Measurements from ENCODE around the gene TOMM40L.

TOMM40L gene

DNA sequence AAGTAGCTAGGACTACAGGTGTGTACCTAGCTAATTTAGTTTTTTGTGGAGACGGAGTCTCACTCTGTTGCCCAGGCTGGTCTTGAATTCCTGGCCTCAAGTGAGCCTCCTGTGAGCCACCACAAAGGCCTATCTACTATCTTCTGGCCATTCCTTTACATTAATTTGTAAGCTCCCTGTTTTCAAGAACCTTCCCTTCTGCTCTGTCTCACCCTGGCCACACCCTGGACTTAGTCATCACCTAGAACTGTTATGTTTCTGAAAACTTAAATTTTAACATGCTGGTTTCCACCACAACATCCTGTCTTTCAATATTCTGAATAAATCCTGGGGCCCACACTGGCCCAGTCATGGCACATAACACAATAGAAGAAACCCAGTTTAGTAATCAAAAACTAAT is 43.6 kb upstream of the TOMM40L start:
- Histone ChIP-seq H3K27me3 (ENCODE audit: insufficient read depth, insufficient read length) (no peaks in the 10 kb centered on the region), H3K4me1 (ENCODE audit: insufficient read depth, insufficient read length) (no peaks in the 10 kb centered on the region), H3K4me3 (ENCODE audit: insufficient read length, low read depth) (no peak overlapping the region), H3K9me3 (ENCODE audit: insufficient read depth, low read length) (no peaks in the 10 kb centered on the region), H3K36me3 (ENCODE audit: insufficient read depth, insufficient read length, low read length) (no peaks in the 10 kb centered on the region), H3K9ac (ENCODE audit: insufficient read length, low read depth) (no peak overlapping the region)
- no peak for TF ChIP-seq ZNF274 (IDR thresholded peaks at IDR 0.05; ENCODE audit: low read depth, low read length)
- no peak for DNase-seq (ENCODE audit: low read depth, low spot score)

DNA sequence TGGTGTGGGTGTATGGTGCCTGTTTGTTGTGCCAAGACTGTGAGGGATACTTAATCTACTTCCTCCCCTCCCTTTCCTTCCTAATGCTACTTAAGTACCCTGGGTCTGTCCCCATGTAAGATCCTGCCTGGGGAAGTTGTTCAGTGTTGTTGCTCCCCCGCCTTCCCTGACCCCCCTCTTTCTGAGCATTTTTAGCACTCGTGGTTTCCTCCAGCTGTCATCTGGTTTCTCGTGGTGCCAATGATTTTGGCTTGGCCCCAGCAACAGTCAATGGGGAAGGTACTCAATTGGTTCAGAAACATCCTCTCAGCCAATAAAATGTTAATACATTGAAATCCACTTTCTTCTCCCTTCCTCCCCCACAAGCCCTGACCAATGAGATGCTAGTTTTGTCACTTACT is 40.6 kb upstream of the TOMM40L start:
- no peaks in the 10 kb centered on the region for H3K4me1 ChIP-seq (ENCODE audit: insufficient read depth, insufficient read length)
- DNase-seq (ENCODE audit: low read depth, low spot score) = no peak
- TF ChIP-seq ZNF274 (IDR thresholded peaks at IDR 0.05; ENCODE audit: low read depth, low read length) = no peak
- no peak for TF ChIP-seq YY1 (IDR thresholded peaks at IDR 0.05; ENCODE audit: insufficient read depth, insufficient read length)
- TF ChIP-seq SUZ12 (IDR thresholded peaks at IDR 0.05; ENCODE audit: extremely low read depth, insufficient read depth, insufficient read length) = no peak
- no peak overlapping the region for H3K4me3 ChIP-seq (ENCODE audit: insufficient read length, low read depth)
- H3K9ac ChIP-seq (ENCODE audit: insufficient read length, low read depth) = no peak overlapping the region
- no peaks in the 10 kb centered on the region for H3K27me3 ChIP-seq (ENCODE audit: insufficient read depth, insufficient read length)
- H3K36me3 ChIP-seq (ENCODE audit: insufficient read depth, insufficient read length, low read length) = peaks cover 4% of the 10 kb centered on the region
- H3K9me3 ChIP-seq (ENCODE audit: insufficient read depth, low read length) = no peaks in the 10 kb centered on the region

DNA sequence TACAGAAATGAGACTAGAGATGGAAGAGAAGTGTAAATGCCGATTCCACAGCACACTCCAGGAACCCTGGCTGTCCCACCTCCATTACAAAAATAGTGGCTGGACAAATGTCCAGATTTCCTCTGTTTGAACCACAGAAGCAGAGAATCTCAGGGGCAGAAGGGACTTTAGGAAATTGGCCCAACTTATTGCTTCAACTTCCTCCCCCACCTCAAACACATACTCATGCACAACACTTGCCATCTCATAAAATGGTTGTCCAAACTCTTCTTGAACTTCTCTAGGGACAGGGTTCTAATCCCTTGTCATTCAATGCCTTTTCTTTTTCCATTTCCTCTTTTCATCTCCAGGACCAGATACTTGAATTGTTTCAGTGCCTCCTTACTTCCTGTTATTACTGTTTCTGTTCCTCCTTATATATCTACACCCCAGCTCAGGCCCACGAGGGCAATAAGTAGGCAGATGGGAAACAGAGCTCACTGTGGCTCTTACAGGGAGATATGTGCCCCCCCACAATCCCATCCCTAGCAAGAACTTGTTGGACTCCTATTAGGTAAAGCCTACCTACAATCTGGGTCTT is 40.0 kb upstream of the TOMM40L start:
- no peak overlapping the region for H3K4me3 ChIP-seq (ENCODE audit: insufficient read length, low read depth)
- no peak for DNase-seq (ENCODE audit: low read depth, low spot score)

DNA sequence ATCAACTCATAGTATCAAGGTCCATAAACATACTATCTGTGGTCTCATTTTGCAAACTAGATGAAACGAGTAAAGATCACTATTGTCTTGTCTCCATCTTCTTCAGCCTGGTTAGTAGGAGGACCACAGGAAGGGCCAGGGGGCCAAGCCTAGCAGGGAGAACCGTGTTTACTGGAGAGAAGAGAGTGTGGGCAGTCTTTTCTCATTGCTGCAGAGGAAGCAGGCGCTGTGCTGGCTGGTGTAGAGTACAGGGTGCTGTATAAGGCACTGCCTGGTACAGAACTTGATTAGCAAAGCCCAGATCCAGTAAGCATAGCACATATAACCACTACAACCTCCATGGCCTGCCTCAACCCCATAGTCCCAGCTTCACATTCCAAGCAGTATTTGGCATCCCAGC is 38.5 kb upstream of the TOMM40L start:
- H3K36me3 ChIP-seq (ENCODE audit: insufficient read depth, insufficient read length, low read length) = peaks cover 22% of the 10 kb centered on the region
- no peak overlapping the region for H3K4me3 ChIP-seq (ENCODE audit: insufficient read length, low read depth)
- no peak overlapping the region for H3K9ac ChIP-seq (ENCODE audit: insufficient read length, low read depth)
- DNase-seq (ENCODE audit: low read depth, low spot score) = no peak
- peaks cover 8% of the 10 kb centered on the region for H3K4me1 ChIP-seq (ENCODE audit: insufficient read depth, insufficient read length)
- no peaks in the 10 kb centered on the region for H3K9me3 ChIP-seq (ENCODE audit: insufficient read depth, low read length)
- H3K27me3 ChIP-seq (ENCODE audit: insufficient read depth, insufficient read length) = no peaks in the 10 kb centered on the region
- no peak for TF ChIP-seq YY1 (IDR thresholded peaks at IDR 0.05; ENCODE audit: insufficient read depth, insufficient read length)
- no peak for TF ChIP-seq SUZ12 (IDR thresholded peaks at IDR 0.05; ENCODE audit: extremely low read depth, insufficient read depth, insufficient read length)
- no peak for TF ChIP-seq ZNF274 (IDR thresholded peaks at IDR 0.05; ENCODE audit: low read depth, low read length)

More for the DNA sequence above, 40.0 kb upstream of the TOMM40L start:
- Histone ChIP-seq H3K27me3 (ENCODE audit: insufficient read depth, insufficient read length) (no peaks in the 10 kb centered on the region), H3K9ac (ENCODE audit: insufficient read length, low read depth) (no peak overlapping the region), H3K4me1 (ENCODE audit: insufficient read depth, insufficient read length) (peaks cover 1% of the 10 kb centered on the region), H3K9me3 (ENCODE audit: insufficient read depth, low read length) (no peaks in the 10 kb centered on the region), H3K36me3 (ENCODE audit: insufficient read depth, insufficient read length, low read length) (peaks cover 8% of the 10 kb centered on the region)
- TF ChIP-seq SUZ12 (IDR thresholded peaks at IDR 0.05; ENCODE audit: extremely low read depth, insufficient read depth, insufficient read length) (no peak), YY1 (IDR thresholded peaks at IDR 0.05; ENCODE audit: insufficient read depth, insufficient read length) (no peak), ZNF274 (IDR thresholded peaks at IDR 0.05; ENCODE audit: low read depth, low read length) (no peak)

DNA sequence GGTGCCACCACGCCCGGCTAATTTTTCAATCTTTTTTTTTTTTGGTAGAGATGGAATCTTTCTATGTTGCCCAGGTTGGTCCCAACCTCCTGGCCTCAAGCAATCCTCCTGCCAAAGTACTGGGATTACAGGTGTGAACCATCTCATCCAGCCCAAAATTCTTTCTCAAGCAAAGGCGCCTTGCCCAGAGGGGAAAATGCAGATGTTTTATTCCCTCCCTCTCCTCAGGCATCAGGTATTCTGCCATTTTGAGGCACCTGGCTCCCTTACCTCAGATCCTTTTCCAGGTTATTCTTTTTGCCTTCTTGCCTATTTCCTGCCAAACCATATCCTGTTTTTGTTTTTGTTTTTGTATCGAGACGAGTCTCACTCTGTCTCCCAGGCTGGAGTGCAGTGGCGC is 37.5 kb upstream of the TOMM40L start:
- no peaks in the 10 kb centered on the region for H3K9me3 ChIP-seq (ENCODE audit: insufficient read depth, low read length)
- no peak overlapping the region for H3K9ac ChIP-seq (ENCODE audit: insufficient read length, low read depth)
- DNase-seq (ENCODE audit: low read depth, low spot score) = no peak
- peaks cover 8% of the 10 kb centered on the region for H3K4me1 ChIP-seq (ENCODE audit: insufficient read depth, insufficient read length)
- TF ChIP-seq YY1 (IDR thresholded peaks at IDR 0.05; ENCODE audit: insufficient read depth, insufficient read length) (no peak), ZNF274 (IDR thresholded peaks at IDR 0.05; ENCODE audit: low read depth, low read length) (no peak), SUZ12 (IDR thresholded peaks at IDR 0.05; ENCODE audit: extremely low read depth, insufficient read depth, insufficient read length) (no peak)
- H3K4me3 ChIP-seq (ENCODE audit: insufficient read length, low read depth) = no peak overlapping the region
- H3K27me3 ChIP-seq (ENCODE audit: insufficient read depth, insufficient read length) = no peaks in the 10 kb centered on the region
- H3K36me3 ChIP-seq (ENCODE audit: insufficient read depth, insufficient read length, low read length) = peaks cover 31% of the 10 kb centered on the region

DNA sequence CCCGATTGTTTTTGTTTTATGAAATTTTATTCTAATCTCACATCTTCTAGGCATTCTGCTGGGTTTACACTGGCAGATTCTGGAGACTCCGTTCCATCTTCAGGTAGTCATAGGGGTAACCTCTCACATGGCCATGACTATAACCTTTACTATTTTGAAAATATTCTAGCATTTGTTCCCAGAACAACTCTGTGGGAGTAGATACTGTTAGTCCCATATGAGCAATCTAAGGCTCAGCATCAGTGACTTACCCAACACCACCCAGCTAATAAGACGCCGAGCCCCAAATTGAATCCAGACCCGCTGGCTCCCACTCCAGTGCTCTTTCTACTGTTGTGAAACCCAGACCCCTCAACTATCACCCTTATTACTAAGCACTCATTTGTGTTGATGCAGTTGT is 36.8 kb upstream of the TOMM40L start:
- Histone ChIP-seq H3K4me3 (ENCODE audit: insufficient read length, low read depth) (no peak overlapping the region), H3K36me3 (ENCODE audit: insufficient read depth, insufficient read length, low read length) (peaks cover 38% of the 10 kb centered on the region), H3K9me3 (ENCODE audit: insufficient read depth, low read length) (no peaks in the 10 kb centered on the region), H3K9ac (ENCODE audit: insufficient read length, low read depth) (no peak overlapping the region), H3K27me3 (ENCODE audit: insufficient read depth, insufficient read length) (no peaks in the 10 kb centered on the region), H3K4me1 (ENCODE audit: insufficient read depth, insufficient read length) (peaks cover 8% of the 10 kb centered on the region)
- TF ChIP-seq YY1 (IDR thresholded peaks at IDR 0.05; ENCODE audit: insufficient read depth, insufficient read length) (no peak), SUZ12 (IDR thresholded peaks at IDR 0.05; ENCODE audit: extremely low read depth, insufficient read depth, insufficient read length) (no peak), ZNF274 (IDR thresholded peaks at IDR 0.05; ENCODE audit: low read depth, low read length) (no peak)
- no peak for DNase-seq (ENCODE audit: low read depth, low spot score)

DNA sequence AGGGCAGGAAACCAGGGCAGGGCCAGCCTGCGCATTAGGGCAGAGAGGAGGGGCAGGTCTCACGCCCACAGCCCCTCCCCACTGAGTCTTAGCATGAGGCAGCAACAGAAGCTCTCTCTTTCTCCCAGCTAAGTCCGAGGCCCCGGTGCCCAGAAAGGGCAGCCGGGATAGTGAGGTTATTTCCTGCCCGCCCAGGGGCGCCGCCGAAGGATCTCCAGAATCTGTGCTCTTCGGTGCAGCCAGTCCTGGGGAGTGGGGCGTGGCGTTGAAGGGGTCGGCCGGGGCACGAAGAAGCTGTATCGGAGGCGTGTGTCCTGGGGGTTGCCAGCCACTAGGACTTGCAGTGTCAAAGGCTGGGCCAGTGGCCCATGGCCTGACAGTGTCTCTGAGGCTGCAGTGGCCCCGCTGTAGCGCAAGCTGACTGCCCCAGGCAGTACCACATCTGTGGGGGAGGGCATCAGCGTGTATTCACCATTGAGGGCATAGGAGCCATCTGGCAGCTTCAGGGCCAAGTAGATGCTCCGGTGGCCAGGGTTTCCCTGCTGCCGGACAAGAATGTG is 34.8 kb upstream of the TOMM40L start:
- Histone ChIP-seq H3K27me3 (ENCODE audit: insufficient read depth, insufficient read length) (no peaks in the 10 kb centered on the region), H3K9ac (ENCODE audit: insufficient read length, low read depth) (peak overlapping the region; percentile 21), H3K4me3 (ENCODE audit: insufficient read length, low read depth) (no peak overlapping the region), H3K36me3 (ENCODE audit: insufficient read depth, insufficient read length, low read length) (peaks cover 56% of the 10 kb centered on the region), H3K9me3 (ENCODE audit: insufficient read depth, low read length) (no peaks in the 10 kb centered on the region), H3K4me1 (ENCODE audit: insufficient read depth, insufficient read length) (peaks cover 8% of the 10 kb centered on the region)
- no peak for DNase-seq (ENCODE audit: low read depth, low spot score)
- TF ChIP-seq SUZ12 (IDR thresholded peaks at IDR 0.05; ENCODE audit: extremely low read depth, insufficient read depth, insufficient read length) (no peak), YY1 (IDR thresholded peaks at IDR 0.05; ENCODE audit: insufficient read depth, insufficient read length) (no peak), ZNF274 (IDR thresholded peaks at IDR 0.05; ENCODE audit: low read depth, low read length) (no peak)
